Gastroesophageal sphincter (tissue), 4 donors: ENCODE data around the gene RGS9. TPM values are rescaled to one million over a fixed set of nuclear protein-coding genes. Genes with fewer than 3 reads are reported as not detected.

Experiments
- ATAC-seq: fragments of 150-250 bp; one replicate; pipeline ENCODE4 v1.9.1; 2016; ENCODE audit warnings: mild to moderate bottlenecking, moderate library complexity
- H3K27ac ChIP-seq, 4 donors: fragments of 200-600 bp; sonication (generic) in 3 of 4; 1 replicate in 3 of 4; 2 replicates in 1 of 4; pipeline ENCODE4 v1.5.1; 2016 to 2019
- H3K27me3 ChIP-seq: fragments of 200-600 bp; sonication (generic); one replicate; pipeline ENCODE4 v1.5.1; 2019
- H3K36me3 ChIP-seq, 2 donors: fragments of 200-600 bp; sonication (generic); one replicate each; pipeline ENCODE4 v1.5.1; 2019; ENCODE audit warnings: control low read depth in 1 of 2
- H3K4me1 ChIP-seq, 3 donors: fragments of 200-600 bp; sonication (generic); 1 replicate in 2 of 3; 2 replicates in 1 of 3; pipeline ENCODE4 v1.5.1; 2016 to 2019; ENCODE audit warnings: control low read depth in 2 of 3
- H3K4me3 ChIP-seq, 2 donors: fragments of 200-600 bp; sonication (generic); one replicate each; pipeline ENCODE4 v1.5.1; 2019; ENCODE audit warnings: mild to moderate bottlenecking in 1 of 2, moderate library complexity in 1 of 2
- H3K9me3 ChIP-seq, 3 donors: fragments of 200-600 bp; sonication (generic); one replicate each; pipeline ENCODE4 v1.5.1; 2017 to 2019; ENCODE audit warnings: control low read depth in 2 of 3
- CTCF ChIP-seq, 4 experiments: fragments of 200-600 bp in 2 of 4; fragments of 450-650 bp in 2 of 4; sonication (generic) in 1 of 4; IDR thresholded peaks; one replicate each; pipeline ENCODE4 v1.5.1; 2017 to 2019; ENCODE audit warnings: antibody characterized with exemption in 4 of 4, mild to moderate bottlenecking in 2 of 4, moderate library complexity in 2 of 4
- EP300 ChIP-seq: sonication (generic); formaldehyde crosslinking; IDR thresholded peaks from one replicate; pipeline ENCODE4 v1.6.1; 2017; ENCODE audit warnings: antibody characterized with exemption, mild to moderate bottlenecking
- POLR2A ChIP-seq, 2 donors: fragments of 450-650 bp; IDR thresholded peaks; one replicate each; pipeline ENCODE4 v1.6.1; 2017; ENCODE audit warnings: antibody characterized with exemption in 2 of 2, mild to moderate bottlenecking in 2 of 2, moderate library complexity in 1 of 2
- POLR2AphosphoS5 ChIP-seq: sonication (generic); formaldehyde crosslinking; IDR thresholded peaks from one replicate; pipeline ENCODE4 v1.6.1; 2017; ENCODE audit warnings: antibody characterized with exemption
- WGBS, 2 donors: methylation state at CpG; one replicate each; pipeline ENCODE4 v1.1.5; 2018; ENCODE audit warnings: low coverage in 1 of 2; 5-methylcytosine and 5-hydroxymethylcytosine counted together
- total RNA-seq, 4 donors: library from RNA; depleted of rRNA; stranded (reverse); fragments of >200 nt; gene quantifications; one replicate each; pipeline ENCODE4 v1.1.0, GENCODE V29; 2016

Gene RGS9
- total RNA-seq, 4 donors from 2014 or later = 17.4 to 43.9 (median 40.8) TPM

GRCh38 chr17:65185062-65185461, 47.9 kb downstream of the RGS9 start:
- WGBS, 2 donors = 28 to 77% methylated on average over 2 to 4 of the region's 4 CpGs
- H3K36me3 ChIP-seq = peaks cover 0 to 8% of the 10 kb centered on the region in 2 donors
- peak overlapping the region in 3 of 4 donors; percentile 15 to 73 (median 70) for H3K27ac ChIP-seq
- peaks cover 0 to 25% (median 11%) of the 10 kb centered on the region in 3 donors for H3K4me1 ChIP-seq
- no peaks in the 10 kb centered on the region for H3K27me3 ChIP-seq
- H3K9me3 ChIP-seq = no peaks in the 10 kb centered on the region
- no peak overlapping the region for H3K4me3 ChIP-seq
- no peak for ATAC-seq
- TF ChIP-seq POLR2A (IDR thresholded peaks at IDR 0.05) = no peak
- no peak for TF ChIP-seq CTCF (IDR thresholded peaks at IDR 0.05)
- no peak for TF ChIP-seq EP300
- TF ChIP-seq POLR2AphosphoS5 = no peak

GRCh38 chr17:65185668-65186382, 48.7 kb downstream of the RGS9 start:
- peaks cover 0 to 25% (median 11%) of the 10 kb centered on the region in 3 donors for H3K4me1 ChIP-seq
- no peak for TF ChIP-seq POLR2A (IDR thresholded peaks at IDR 0.05)
- TF ChIP-seq EP300 = no peak
- TF ChIP-seq POLR2AphosphoS5 = no peak
- no peak for TF ChIP-seq CTCF (IDR thresholded peaks at IDR 0.05)
- no peak overlapping the region for H3K4me3 ChIP-seq
- peaks cover 0 to 13% of the 10 kb centered on the region in 2 donors for H3K36me3 ChIP-seq
- peak overlapping the region in 1 of 4 donors; percentile 73 for H3K27ac ChIP-seq
- 95 to 98% methylated on average over 7 to 8 of the region's 13 CpGs for WGBS, 2 donors
- H3K27me3 ChIP-seq = no peaks in the 10 kb centered on the region
- H3K9me3 ChIP-seq = no peaks in the 10 kb centered on the region
- no peak for ATAC-seq

- Histone ChIP-seq H3K27me3 (no peaks in the 10 kb centered on the region), H3K36me3 (peaks cover 0 to 30% of the 10 kb centered on the region in 2 donors), H3K27ac (no peak overlapping the region), H3K4me1 (peaks cover 0 to under 1% (median 0%) of the 10 kb centered on the region in 3 donors), H3K9me3 (no peaks in the 10 kb centered on the region), H3K4me3 (no peak overlapping the region)
- TF ChIP-seq POLR2A (IDR thresholded peaks at IDR 0.05) (no peak), POLR2AphosphoS5 (no peak), EP300 (no peak), CTCF (IDR thresholded peaks at IDR 0.05) (no peak)
- 63 to 86% methylated on average over 6 of the region's 6 CpGs for WGBS, 2 donors
- ATAC-seq = no peak
These were observed 53.4 kb downstream of the RGS9 start for GRCh38 chr17:65190467-65191097.

GRCh38 chr17:65191811-65192740, 54.9 kb downstream of the RGS9 start:
- WGBS, 2 donors = 82 to 86% methylated on average over 1 to 8 of the region's 8 CpGs

More at GRCh38 chr17:65191811-65192740, 54.9 kb downstream of the RGS9 start:
- H3K9me3 ChIP-seq = no peaks in the 10 kb centered on the region
- peaks cover 0 to 37% of the 10 kb centered on the region in 2 donors for H3K36me3 ChIP-seq
- H3K4me3 ChIP-seq = no peak overlapping the region
- no peak for ATAC-seq
- H3K27me3 ChIP-seq = no peaks in the 10 kb centered on the region
- no peaks in the 10 kb centered on the region for H3K4me1 ChIP-seq
- H3K27ac ChIP-seq = no peak overlapping the region
- TF ChIP-seq CTCF (IDR thresholded peaks at IDR 0.05) (no peak), POLR2AphosphoS5 (no peak), POLR2A (IDR thresholded peaks at IDR 0.05) (no peak), EP300 (no peak)
